Ectodermal cell (in vitro differentiated cells): ENCODE measurements around the gene OSER1.

Experiments used
- H3K27ac ChIP-seq: 2 replicates; pipeline ENCODE4 v1.7.0; 2013; ENCODE audit warnings: mild to moderate bottlenecking, low read depth, low read length; ENCODE audit not compliant: insufficient read depth, poor library complexity, severe bottlenecking
- H3K27me3 ChIP-seq: 2 replicates; pipeline ENCODE4 v1.7.0; 2013; ENCODE audit warnings: mild to moderate bottlenecking, low read length; ENCODE audit not compliant: insufficient read depth, control insufficient read depth, poor library complexity, severe bottlenecking
- H3K36me3 ChIP-seq: one replicate; pipeline ENCODE4 v1.7.0; 2013; ENCODE audit warnings: low read length; ENCODE audit not compliant: control insufficient read depth, insufficient read depth
- H3K4me1 ChIP-seq: one replicate; pipeline ENCODE4 v1.7.0; 2013; ENCODE audit warnings: low read length; ENCODE audit not compliant: control insufficient read depth, insufficient read depth
- H3K4me3 ChIP-seq: 2 replicates; pipeline ENCODE4 v1.7.0; 2013; ENCODE audit warnings: low read depth, low read length, control low read depth; ENCODE audit not compliant: insufficient read depth
- H3K9me3 ChIP-seq: 2 replicates; pipeline ENCODE4 v1.7.0; 2013; ENCODE audit warnings: mild to moderate bottlenecking, low read length, moderate library complexity; ENCODE audit not compliant: control insufficient read depth
- WGBS, 2 experiments: methylation state at CpG; one replicate each; pipeline ENCODE4 v1.1.7; 2013; ENCODE audit warnings: missing lambda C conversion rate in 2 of 2; 5-methylcytosine and 5-hydroxymethylcytosine counted together

OSER1 gene

DNA sequence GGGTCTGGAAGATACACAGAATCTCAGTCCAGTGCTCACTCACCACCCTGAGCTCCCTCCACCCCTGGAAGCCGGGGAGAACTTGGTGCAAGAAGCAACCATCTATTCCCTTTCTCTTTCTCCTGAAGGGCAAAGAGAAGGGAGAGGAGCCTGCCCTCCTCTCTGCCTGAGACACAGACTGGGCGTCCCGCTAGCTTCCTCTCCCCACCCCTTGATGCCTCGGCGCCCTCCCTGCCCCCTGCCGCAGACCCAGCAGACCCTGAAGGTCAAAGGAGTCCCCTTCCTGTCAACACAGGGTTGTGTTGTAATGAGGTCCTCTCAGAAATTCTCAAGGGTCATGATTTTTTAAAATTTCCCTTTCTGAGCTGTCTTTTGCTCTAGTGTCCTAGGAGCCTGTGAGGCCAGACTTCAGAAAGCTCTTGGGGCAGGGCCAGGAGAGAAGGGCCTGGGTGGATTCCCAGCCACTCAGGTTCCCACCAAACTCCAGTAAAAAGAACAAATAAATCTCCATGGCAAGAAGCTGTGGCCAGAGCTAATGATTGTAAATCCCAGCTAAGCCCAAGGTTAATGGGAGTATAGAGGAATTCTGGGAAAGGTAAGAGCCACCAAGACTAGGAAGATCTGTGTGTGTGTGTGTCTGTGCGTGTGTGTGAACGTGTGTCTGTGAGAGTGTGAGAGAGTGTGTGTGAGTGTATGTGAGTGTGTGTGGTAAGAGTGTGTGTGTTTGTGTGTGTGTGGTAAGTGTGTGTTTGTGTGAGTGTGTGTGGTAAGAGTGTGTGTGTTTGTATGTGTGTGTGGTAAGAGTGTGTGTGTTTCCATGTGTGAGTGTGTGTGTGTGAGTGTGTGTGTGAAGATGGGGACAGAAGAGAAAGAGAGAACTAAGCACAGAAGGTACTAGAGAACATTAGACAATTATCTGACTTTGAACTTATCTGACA lies 22.5 kb downstream of the OSER1 start:
- H3K27me3 ChIP-seq, result peaks cover 17% of the 10 kb centered on the region
- peak overlapping the region; percentile 40 for H3K4me3 ChIP-seq
- H3K4me1 ChIP-seq, result peaks cover 11% of the 10 kb centered on the region
- no peaks in the 10 kb centered on the region for H3K36me3 ChIP-seq
- 53 to 69% methylated on average over 5 to 8 of the region's 8 CpGs for WGBS, 2 experiments
- peak overlapping the region; percentile 74 for H3K27ac ChIP-seq
- H3K9me3 ChIP-seq, result no peaks in the 10 kb centered on the region

DNA sequence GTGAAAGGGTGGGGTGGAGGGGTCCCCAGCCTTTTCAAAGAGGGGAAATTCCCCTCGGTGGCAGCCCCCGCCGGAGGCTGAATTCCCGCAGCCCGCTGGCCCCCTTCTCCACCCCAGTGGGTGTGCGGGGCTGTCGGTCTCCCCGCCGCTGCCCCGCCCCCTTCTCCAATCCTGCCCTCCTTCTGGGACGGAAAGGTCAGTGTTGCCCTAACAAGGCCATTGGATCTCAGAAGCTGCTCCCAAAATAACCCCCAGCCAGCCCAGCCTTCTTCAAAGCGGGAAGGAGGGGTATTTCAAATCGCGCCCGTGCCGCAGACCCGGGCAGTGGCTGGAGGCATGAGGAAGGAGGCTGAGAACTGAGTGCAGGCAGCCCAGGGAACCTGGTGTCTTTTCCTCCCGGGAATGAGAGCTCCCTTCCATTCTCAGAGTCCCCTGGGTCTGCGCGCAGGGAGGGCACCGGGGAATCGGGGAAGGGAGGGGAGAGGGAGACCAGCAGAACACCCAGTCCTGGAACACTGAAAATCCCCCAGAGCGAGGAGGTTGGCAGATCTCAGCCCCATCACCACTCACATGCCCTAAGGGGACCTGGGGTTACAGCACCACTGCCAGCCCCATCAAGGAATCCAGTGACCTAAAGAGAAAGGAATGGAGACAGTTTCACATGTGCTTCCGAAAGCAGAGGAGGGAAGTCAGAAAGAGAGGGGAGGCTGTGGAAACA lies 23.4 kb downstream of the OSER1 start, which contains the start of gene JPH2:
Gene JPH2 (minus strand): TSS at position 135 of the 718 bp plus-strand sequence. CDS start 483 bp downstream, outside the sequence.
- WGBS, 2 experiments, result 2 to 4% methylated on average over 24 of the region's 24 CpGs
- Histone ChIP-seq H3K4me1 (peaks cover 14% of the 10 kb centered on the region), H3K27me3 (peaks cover 17% of the 10 kb centered on the region), H3K4me3 (peak within 1 kb of the TSS; percentile 40), H3K27ac (peak within 1 kb of the TSS; percentile 74), H3K36me3 (no peaks in the 10 kb centered on the region), H3K9me3 (no peaks in the 10 kb centered on the region)

DNA sequence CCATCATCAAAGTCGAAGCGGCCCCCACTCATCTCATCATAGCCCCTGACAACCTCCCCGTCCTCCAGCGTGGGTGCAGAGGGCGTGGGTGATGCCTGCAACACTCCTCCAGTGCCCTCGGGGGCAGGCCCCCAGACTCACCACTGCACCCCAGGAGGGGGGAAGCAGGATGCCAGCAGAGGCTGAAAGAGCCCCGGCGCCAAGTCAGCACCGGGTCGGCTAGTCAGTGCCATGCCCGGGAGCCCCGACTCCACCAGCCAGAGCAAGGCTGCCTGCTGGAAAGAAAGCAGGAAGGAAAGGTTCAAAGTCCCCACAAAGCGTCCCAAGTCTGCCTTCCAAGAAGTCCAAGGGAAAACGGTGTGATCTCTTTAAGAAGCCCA lies 23.9 kb downstream of the OSER1 start:
- Histone ChIP-seq H3K9me3 (no peaks in the 10 kb centered on the region), H3K4me1 (peaks cover 20% of the 10 kb centered on the region), H3K27me3 (peaks cover 17% of the 10 kb centered on the region), H3K4me3 (peak overlapping the region; percentile 40), H3K36me3 (no peaks in the 10 kb centered on the region), H3K27ac (no peak overlapping the region)
- 31 to 34% methylated on average over 14 of the region's 14 CpGs for WGBS, 2 experiments

DNA sequence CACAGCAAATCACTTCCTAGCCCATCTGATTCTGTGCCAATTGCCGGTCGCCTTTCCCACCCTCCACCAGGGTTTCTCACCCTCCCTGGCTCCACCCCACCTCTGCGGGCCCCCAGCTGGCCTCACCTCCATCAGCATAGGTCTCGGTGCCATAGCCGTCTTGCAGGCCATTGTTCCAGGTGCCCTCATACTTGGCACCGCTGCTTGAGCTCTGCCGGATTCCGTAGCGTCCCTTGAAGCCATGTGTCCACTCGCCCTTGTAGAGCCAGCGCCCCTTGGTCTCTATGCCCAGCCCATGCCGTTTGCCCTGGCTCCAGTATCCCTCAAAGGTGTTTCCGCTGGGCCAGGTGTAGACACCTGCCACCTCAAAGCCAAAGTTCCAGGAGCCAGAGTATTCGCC lies 24.4 kb downstream of the OSER1 start:
- no peak overlapping the region for H3K27ac ChIP-seq
- H3K4me3 ChIP-seq, result no peak overlapping the region
- no peaks in the 10 kb centered on the region for H3K36me3 ChIP-seq
- H3K27me3 ChIP-seq, result peaks cover 17% of the 10 kb centered on the region
- 89% methylated on average over 14 of the region's 14 CpGs for WGBS, 2 experiments
- peaks cover 24% of the 10 kb centered on the region for H3K4me1 ChIP-seq
- H3K9me3 ChIP-seq, result no peaks in the 10 kb centered on the region

DNA sequence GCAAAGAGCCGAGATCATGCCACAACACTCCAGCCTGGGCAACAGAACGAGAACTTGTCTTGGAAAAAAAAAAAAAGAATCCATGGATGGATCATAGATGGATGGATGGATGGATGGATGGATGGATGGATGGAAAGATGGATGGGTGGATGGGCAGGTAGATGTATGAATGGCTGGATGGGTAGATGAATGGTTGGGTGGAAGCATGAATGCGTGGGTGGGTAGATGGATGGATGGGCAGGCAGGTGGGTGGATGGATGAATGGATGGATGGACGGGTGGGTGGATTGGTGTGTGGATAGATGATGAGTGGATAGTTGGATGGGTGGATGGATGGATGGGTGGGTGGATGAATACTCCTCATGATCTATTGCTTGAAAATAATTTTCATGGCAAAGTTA lies 25.0 kb downstream of the OSER1 start:
- no peaks in the 10 kb centered on the region for H3K9me3 ChIP-seq
- H3K4me1 ChIP-seq, result peaks cover 30% of the 10 kb centered on the region
- 95 to 96% methylated on average over 4 of the region's 4 CpGs for WGBS, 2 experiments
- no peak overlapping the region for H3K27ac ChIP-seq
- H3K36me3 ChIP-seq, result no peaks in the 10 kb centered on the region
- peaks cover 17% of the 10 kb centered on the region for H3K27me3 ChIP-seq
- H3K4me3 ChIP-seq, result no peak overlapping the region

DNA sequence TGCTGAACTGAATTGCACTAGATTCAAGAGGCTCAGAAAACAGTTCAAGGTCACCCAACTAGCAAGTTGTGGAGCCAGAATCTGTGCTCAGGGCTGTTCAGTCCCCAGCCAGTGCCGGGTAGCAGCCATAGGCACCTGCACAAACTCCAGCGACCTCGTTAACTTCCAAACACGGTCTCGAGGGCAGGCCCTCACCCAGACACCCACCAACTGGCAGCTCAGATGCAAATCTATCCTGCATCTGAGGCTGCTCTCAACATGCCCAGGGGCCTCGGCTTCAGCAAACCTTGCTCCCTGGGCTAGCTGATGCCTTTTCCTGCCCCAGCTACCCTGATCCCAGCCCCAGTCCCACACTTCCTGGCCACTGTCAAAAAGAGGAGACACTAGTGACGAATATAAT lies 27.3 kb downstream of the OSER1 start:
- H3K9me3 ChIP-seq, result no peaks in the 10 kb centered on the region
- peaks cover 33% of the 10 kb centered on the region for H3K4me1 ChIP-seq
- H3K4me3 ChIP-seq, result no peak overlapping the region
- 82 to 84% methylated on average over 7 of the region's 7 CpGs for WGBS, 2 experiments
- no peaks in the 10 kb centered on the region for H3K36me3 ChIP-seq
- no peak overlapping the region for H3K27ac ChIP-seq
- H3K27me3 ChIP-seq, result peaks cover 17% of the 10 kb centered on the region

DNA sequence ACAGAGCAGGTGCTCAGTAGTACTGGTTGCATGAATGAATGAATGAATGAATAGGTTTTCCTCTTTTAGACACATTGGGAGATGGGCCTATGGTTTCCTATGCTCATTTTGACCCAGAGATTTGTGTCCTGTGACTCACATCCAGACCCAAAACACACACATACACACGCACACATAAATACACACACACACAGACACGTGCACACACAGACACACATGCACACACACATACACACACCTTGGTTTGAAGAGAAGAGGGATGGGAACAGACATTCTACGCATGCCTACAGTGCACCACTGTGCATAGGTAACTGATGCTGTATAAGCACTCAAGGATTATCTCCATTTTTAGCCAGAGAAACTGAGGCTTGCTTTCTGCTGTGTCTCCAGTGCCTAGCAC lies 27.7 kb downstream of the OSER1 start:
- Histone ChIP-seq H3K27ac (no peak overlapping the region), H3K9me3 (no peaks in the 10 kb centered on the region), H3K4me1 (peaks cover 30% of the 10 kb centered on the region), H3K36me3 (no peaks in the 10 kb centered on the region), H3K27me3 (peaks cover 17% of the 10 kb centered on the region), H3K4me3 (no peak overlapping the region)
- 80 to 81% methylated on average over 3 of the region's 3 CpGs for WGBS, 2 experiments

DNA sequence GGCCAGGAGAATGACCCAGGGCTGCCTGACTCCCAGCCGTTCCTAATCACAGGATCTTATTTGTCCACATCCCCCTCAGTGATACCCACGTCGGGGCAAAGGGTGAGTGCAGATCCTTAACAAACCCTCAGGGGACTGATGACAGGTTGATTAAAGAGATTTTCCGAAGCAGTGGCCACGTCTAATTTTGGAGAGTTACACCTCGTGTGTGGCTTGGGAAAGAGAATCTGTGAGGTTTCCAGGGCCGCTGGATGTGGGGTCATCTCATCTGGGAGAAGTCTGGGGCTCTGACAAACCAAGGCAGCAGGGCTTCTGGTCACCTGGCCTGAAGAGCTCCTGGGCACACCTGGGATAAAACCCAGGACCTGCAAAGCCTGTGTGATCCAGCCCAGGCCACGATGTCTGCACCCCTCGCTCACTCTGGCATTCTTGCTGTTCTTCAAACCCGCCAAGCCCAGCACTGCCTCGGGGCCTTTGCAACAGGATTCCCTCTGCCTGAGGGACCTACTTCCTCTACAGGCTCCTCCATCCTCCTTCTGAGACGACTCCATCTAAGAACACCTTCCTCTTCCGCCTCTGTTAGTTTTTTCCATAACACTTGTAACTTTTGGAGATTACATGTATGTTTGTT lies 28.3 kb downstream of the OSER1 start:
- Histone ChIP-seq H3K27me3 (peaks cover 11% of the 10 kb centered on the region), H3K27ac (no peak overlapping the region), H3K36me3 (no peaks in the 10 kb centered on the region), H3K4me1 (peaks cover 24% of the 10 kb centered on the region), H3K9me3 (no peaks in the 10 kb centered on the region), H3K4me3 (no peak overlapping the region)
- WGBS, 2 experiments, result 79 to 83% methylated on average over 10 to 13 of the region's 13 CpGs

DNA sequence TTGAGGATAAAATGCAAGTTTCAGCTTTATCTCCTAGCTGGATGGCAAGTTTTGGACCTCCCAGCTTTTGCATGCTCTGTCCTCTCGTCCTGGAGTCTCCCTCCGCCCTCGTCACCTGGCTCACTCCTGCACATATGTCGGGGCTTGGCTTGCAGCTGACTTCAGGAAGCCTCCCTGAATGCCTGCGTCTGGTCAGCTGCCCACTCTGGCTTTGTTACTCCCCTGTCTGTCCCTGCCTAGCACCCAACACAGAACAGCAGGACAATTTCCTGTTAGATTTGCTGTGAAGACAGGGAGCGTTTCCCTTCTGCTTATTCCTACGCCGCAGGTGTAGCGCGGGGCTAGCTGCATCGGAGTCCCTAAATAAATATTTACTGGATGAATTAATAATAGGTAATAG lies 29.0 kb downstream of the OSER1 start:
- Histone ChIP-seq H3K27me3 (peaks cover 4% of the 10 kb centered on the region), H3K36me3 (no peaks in the 10 kb centered on the region), H3K4me1 (peaks cover 22% of the 10 kb centered on the region), H3K27ac (no peak overlapping the region), H3K4me3 (no peak overlapping the region), H3K9me3 (no peaks in the 10 kb centered on the region)
- whole genome bisulfite sequencing, 2 experiments, result 80% methylated on average over 8 to 9 of the region's 11 CpGs

DNA sequence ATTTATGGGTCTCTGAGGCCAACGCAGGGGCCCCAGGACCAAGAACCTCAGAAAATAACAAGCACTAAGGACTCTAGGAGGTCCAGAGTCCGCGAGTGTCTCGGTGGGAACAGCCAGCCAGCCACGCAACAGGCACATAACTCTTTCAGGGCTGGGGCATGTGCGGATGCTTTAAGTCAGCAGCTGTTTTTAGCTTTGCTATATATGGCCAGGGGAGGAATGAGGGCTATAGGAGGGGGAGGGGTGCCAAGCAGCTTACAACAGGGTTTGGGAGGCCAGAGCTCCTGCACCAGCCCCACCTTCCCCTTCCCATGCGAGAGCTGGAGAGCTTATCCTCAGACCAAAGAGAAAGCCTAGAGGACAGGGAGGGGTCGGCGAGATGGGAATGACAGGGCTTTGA lies 29.8 kb downstream of the OSER1 start:
- WGBS, 2 experiments, result 50 to 56% methylated on average over 9 of the region's 9 CpGs
- H3K36me3 ChIP-seq, result no peaks in the 10 kb centered on the region
- peaks cover 22% of the 10 kb centered on the region for H3K4me1 ChIP-seq
- no peak overlapping the region for H3K27ac ChIP-seq
- no peak overlapping the region for H3K4me3 ChIP-seq
- no peaks in the 10 kb centered on the region for H3K27me3 ChIP-seq
- H3K9me3 ChIP-seq, result no peaks in the 10 kb centered on the region
